ENCODE results near the gene CD164. TPM values are rescaled to one million over a fixed set of nuclear protein-coding genes. Genes with fewer than 3 reads are reported as not detected.
A peak's percentile ranks its signal among the peaks of the same experiment; 100 is the strongest.

CD164 gene
- total RNA-seq, 1 experiment from 2014 or later: 175 TPM

DNA sequence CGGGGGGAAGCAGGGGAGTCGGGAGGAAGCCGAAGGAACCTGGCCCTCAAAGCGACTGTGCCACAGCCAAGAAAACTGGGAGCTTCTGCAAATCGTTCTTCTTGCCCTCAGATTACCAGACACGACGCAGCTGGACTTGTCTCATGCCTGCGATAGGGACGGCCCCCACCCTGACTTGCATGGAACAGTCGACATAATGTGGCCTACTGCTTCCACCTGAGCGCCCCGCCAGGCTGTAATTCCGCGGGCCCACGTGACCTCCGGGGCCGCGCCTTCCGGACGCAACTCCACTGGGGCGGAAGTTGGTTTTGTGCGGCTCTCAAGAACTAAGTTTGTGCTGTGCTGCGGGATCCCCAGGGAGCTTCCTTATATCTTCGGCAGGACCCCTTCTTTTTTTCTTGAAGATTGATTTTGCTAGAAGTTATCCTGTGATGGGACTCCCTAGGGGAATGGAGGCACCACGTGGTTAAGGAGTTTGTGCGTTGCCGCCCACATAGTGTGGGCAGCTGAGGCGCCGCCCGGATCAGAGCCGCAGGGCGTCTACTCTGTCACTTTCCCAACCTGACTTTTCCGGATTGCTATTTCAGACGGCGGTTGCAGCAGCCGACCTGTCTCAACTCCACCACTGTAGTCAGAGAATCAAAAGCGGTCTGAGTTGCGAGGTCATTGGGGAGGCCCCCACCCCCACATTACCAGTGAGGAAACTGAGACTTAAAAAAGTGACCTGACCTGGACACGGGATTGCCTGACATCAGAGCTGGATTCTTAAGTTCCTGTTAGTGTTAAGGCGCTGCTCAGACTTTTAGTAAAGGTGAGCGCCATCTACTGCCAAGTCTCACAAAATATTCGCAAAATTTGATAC, 540 bp upstream of the CD164 start:
- peak overlapping the region; percentile 85 for H3K4me3 ChIP-seq (ENCODE audit: low read length)
- no peaks in the 10 kb centered on the region for H3K9me2 ChIP-seq (replicated peaks; ENCODE audit: insufficient read depth, low read length)

DNA sequence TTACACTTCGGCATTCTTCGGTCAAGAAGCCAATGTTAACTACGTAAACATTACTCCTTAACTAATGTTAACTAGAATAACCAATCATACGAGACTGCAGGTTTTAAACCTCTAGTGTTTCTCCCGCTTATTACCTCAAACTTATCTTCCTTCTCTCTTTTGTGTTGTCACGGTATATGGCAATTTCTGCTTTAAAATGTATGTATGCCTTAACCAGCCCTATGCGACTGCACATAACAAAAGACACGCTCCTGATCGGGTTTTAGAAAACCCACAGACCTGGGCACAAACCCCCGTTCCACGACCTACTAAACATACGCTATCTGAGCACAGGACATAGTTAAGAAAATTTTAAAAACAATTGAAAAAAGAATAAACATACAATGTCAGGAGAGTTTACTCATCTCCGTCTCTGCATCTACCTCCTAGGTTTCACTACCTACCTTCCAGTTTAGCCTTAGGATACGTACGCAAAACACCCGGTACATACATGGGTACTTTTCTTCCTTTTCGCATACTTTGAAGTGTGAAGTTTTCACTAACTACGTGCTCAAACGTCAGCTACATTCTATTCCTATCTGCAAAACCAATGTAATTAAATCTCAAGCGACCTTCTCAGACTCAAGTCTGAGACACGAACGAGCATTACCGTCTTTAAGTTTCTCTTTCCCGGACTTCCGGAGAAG, 1.1 kb downstream of the CD164 start:
- H3K9me3 ChIP-seq (ENCODE audit: low read length): no peaks in the 10 kb centered on the region
- H2AFZ ChIP-seq (ENCODE audit: low read length): no peak overlapping the region; the same call in 1 of the 2 replicates

More for the DNA sequence above, 540 bp upstream of the CD164 start:
- Histone ChIP-seq H3K79me2 (ENCODE audit: low read length) (peaks cover 44% of the 10 kb centered on the region), H3K4me2 (ENCODE audit: low read depth, low read length, poor library complexity, severe bottlenecking) (peak overlapping the region; percentile 81), H3K36me3 (ENCODE audit: insufficient read depth, low read length) (peaks cover 12% of the 10 kb centered on the region; the same call in 1 of the 2 replicates), H3K9ac (ENCODE audit: low read length) (peak overlapping the region; percentile 95), H3K9me3 (ENCODE audit: low read length) (no peaks in the 10 kb centered on the region), H2AFZ (ENCODE audit: low read length) (peak overlapping the region; percentile 78), H3K4me1 (ENCODE audit: low read length) (peaks cover 23% of the 10 kb centered on the region), H3K27ac (ENCODE audit: low read length) (peak overlapping the region; percentile 87), H3K27me3 (ENCODE audit: low read length) (no peaks in the 10 kb centered on the region; the same call in 1 of the 2 replicates), H4K20me1 (ENCODE audit: insufficient read depth, low read depth, low read length) (peaks cover 21% of the 10 kb centered on the region; the same call in 1 of the 2 replicates)
- peak; percentile 97 for DNase-seq

DNA sequence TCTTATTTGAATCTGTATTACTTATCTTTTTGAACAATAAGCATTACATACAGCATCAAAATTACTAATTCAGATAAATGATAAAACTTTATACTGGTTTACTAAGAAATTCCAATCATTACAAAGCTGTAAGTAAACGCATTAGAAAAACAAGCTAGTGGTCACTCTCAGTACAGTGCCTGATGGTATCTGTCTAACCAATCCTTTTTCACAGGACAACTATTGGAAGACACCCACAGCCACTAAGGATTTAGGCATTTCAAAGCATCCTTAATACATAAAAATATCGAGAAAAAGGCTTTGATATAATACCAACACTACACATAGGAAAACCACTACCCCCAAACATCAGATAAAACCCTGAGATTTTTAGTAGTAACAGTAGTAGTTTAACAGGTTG, 2.6 kb downstream of the CD164 start:
- no peaks in the 10 kb centered on the region for H3K9me3 ChIP-seq (ENCODE audit: low read length)
- peaks cover 73% of the 10 kb centered on the region for H3K79me2 ChIP-seq (ENCODE audit: low read length)
- H3K9ac ChIP-seq (ENCODE audit: low read length): peak overlapping the region; percentile 95

More for the DNA sequence above, 1.1 kb downstream of the CD164 start:
- Histone ChIP-seq H3K4me2 (ENCODE audit: low read depth, low read length, poor library complexity, severe bottlenecking) (peak overlapping the region; percentile 81), H3K27me3 (ENCODE audit: low read length) (no peaks in the 10 kb centered on the region; the same call in 1 of the 2 replicates), H3K4me1 (ENCODE audit: low read length) (peaks cover 23% of the 10 kb centered on the region), H3K36me3 (ENCODE audit: insufficient read depth, low read length) (peaks cover 26% of the 10 kb centered on the region; the same call in 1 of the 2 replicates), H3K79me2 (ENCODE audit: low read length) (peaks cover 60% of the 10 kb centered on the region), H3K4me3 (ENCODE audit: low read length) (peak overlapping the region; percentile 85), H4K20me1 (ENCODE audit: insufficient read depth, low read depth, low read length) (peaks cover 21% of the 10 kb centered on the region; the same call in 1 of the 2 replicates), H3K9me2 (replicated peaks; ENCODE audit: insufficient read depth, low read length) (no peaks in the 10 kb centered on the region), H3K27ac (ENCODE audit: low read length) (peak overlapping the region; percentile 87), H3K9ac (ENCODE audit: low read length) (peak overlapping the region; percentile 95)
- peak; percentile 62 for DNase-seq

DNA sequence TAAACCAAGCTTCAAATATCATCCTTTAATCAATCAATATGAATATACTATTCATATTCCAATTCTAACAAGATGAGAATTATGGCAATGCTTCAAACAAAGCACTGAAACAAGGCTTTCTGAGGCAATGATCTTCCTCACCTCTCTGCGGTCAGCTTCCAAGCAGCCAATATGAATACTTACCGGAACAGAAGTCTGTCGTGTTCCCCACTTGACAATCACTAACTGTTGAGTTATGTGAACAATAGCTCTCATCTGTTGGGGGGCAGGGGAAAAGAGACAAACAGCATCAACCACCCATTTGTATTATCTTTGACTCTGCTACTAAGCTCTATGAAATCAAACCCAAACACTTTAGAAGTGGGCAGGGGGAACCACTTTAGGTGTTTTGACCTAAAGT, 4.5 kb downstream of the CD164 start:
- DNase-seq: no peak
- Histone ChIP-seq H3K4me1 (ENCODE audit: low read length) (peaks cover 17% of the 10 kb centered on the region), H3K4me2 (ENCODE audit: low read depth, low read length, poor library complexity, severe bottlenecking) (no peak overlapping the region)

More for the DNA sequence above, 2.6 kb downstream of the CD164 start:
- Histone ChIP-seq H4K20me1 (ENCODE audit: insufficient read depth, low read depth, low read length) (peaks cover 21% of the 10 kb centered on the region; the same call in 1 of the 2 replicates), H3K4me2 (ENCODE audit: low read depth, low read length, poor library complexity, severe bottlenecking) (peak overlapping the region; percentile 81), H3K27me3 (ENCODE audit: low read length) (no peaks in the 10 kb centered on the region), H3K4me3 (ENCODE audit: low read length) (peak overlapping the region; percentile 85), H3K9me2 (replicated peaks; ENCODE audit: insufficient read depth, low read length) (no peaks in the 10 kb centered on the region), H3K36me3 (ENCODE audit: insufficient read depth, low read length) (peaks cover 39% of the 10 kb centered on the region; the same call in 1 of the 2 replicates), H3K4me1 (ENCODE audit: low read length) (peaks cover 23% of the 10 kb centered on the region), H3K27ac (ENCODE audit: low read length) (no peak overlapping the region), H2AFZ (ENCODE audit: low read length) (no peak overlapping the region)
- no peak for DNase-seq

DNA sequence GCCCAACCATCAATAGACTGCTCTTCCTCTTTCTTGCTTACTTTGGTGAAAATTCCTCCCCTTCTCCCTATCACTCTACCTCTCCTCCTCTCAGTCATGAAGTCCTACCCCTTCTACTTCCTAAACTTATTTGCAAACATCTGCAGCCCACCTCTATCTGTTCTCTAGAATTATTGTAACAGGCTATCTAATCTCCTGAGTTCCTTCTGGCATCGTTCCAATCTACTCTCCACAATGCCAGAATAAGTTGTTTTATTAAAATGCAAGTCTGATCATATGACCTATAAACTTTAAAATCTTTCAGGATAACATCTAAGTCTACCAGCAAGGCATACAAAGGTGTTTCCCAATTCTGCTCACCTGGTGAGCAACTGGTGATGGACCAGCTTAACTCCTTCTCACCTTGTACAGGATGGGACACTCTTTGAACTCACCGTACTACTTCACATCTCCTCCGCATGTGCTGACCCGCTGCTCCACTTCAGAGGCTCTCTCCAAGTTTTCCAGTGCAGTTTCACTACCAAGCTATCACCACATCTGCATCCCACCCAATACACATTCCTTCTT, 7.9 kb downstream of the CD164 start:
- no peak overlapping the region for H3K9ac ChIP-seq (ENCODE audit: low read length)
- no peaks in the 10 kb centered on the region for H3K9me2 ChIP-seq (replicated peaks; ENCODE audit: insufficient read depth, low read length)
- no peak overlapping the region for H2AFZ ChIP-seq (ENCODE audit: low read length)
- H3K79me2 ChIP-seq (ENCODE audit: low read length): peaks cover 89% of the 10 kb centered on the region
- H3K4me2 ChIP-seq (ENCODE audit: low read depth, low read length, poor library complexity, severe bottlenecking): no peak overlapping the region
- H3K4me1 ChIP-seq (ENCODE audit: low read length): peaks cover 5% of the 10 kb centered on the region
- H4K20me1 ChIP-seq (ENCODE audit: insufficient read depth, low read depth, low read length): peaks cover 6% of the 10 kb centered on the region; the same call in 1 of the 2 replicates
- no peak for DNase-seq
- no peaks in the 10 kb centered on the region for H3K27me3 ChIP-seq (ENCODE audit: low read length)
- H3K4me3 ChIP-seq (ENCODE audit: low read length): no peak overlapping the region
- no peak overlapping the region for H3K27ac ChIP-seq (ENCODE audit: low read length)
- H3K9me3 ChIP-seq (ENCODE audit: low read length): no peaks in the 10 kb centered on the region
- peaks cover 81% of the 10 kb centered on the region for H3K36me3 ChIP-seq (ENCODE audit: insufficient read depth, low read length)

More for the DNA sequence above, 4.5 kb downstream of the CD164 start:
- Histone ChIP-seq H4K20me1 (ENCODE audit: insufficient read depth, low read depth, low read length) (peaks cover 21% of the 10 kb centered on the region; the same call in 1 of the 2 replicates), H3K9me2 (replicated peaks; ENCODE audit: insufficient read depth, low read length) (no peaks in the 10 kb centered on the region), H3K4me3 (ENCODE audit: low read length) (no peak overlapping the region), H3K79me2 (ENCODE audit: low read length) (peaks cover 91% of the 10 kb centered on the region), H3K9ac (ENCODE audit: low read length) (no peak overlapping the region), H3K9me3 (ENCODE audit: low read length) (no peaks in the 10 kb centered on the region), H3K36me3 (ENCODE audit: insufficient read depth, low read length) (peaks cover 59% of the 10 kb centered on the region), H3K27me3 (ENCODE audit: low read length) (no peaks in the 10 kb centered on the region), H3K27ac (ENCODE audit: low read length) (no peak overlapping the region), H2AFZ (ENCODE audit: low read length) (no peak overlapping the region)

DNA sequence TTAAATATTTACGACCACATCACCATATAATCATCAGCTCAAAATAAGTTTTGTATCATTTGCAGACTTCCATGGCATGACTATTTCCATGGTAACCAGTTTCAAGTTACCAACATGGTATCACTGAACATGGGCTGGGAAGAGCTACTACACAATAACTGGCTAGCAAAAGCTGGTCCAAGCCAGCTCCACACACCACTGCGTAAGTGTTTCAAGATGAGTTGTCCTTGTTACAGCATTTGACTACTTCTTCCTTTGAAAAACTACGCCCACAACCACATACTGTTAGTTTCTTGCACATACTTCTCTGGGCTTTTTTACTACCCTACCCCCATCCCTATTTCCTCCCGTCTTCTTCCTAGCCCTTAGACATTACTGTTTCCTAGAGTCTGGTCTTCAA, 8.5 kb downstream of the CD164 start:
- no peaks in the 10 kb centered on the region for H3K9me2 ChIP-seq (replicated peaks; ENCODE audit: insufficient read depth, low read length)
- no peak overlapping the region for H3K4me3 ChIP-seq (ENCODE audit: low read length)
- peaks cover 83% of the 10 kb centered on the region for H3K36me3 ChIP-seq (ENCODE audit: insufficient read depth, low read length)
- H3K4me1 ChIP-seq (ENCODE audit: low read length): no peaks in the 10 kb centered on the region
- no peak for DNase-seq
- no peak overlapping the region for H2AFZ ChIP-seq (ENCODE audit: low read length)
- H3K9me3 ChIP-seq (ENCODE audit: low read length): no peaks in the 10 kb centered on the region
- no peak overlapping the region for H3K9ac ChIP-seq (ENCODE audit: low read length)
- H3K27me3 ChIP-seq (ENCODE audit: low read length): no peaks in the 10 kb centered on the region
- no peak overlapping the region for H3K27ac ChIP-seq (ENCODE audit: low read length)
- H3K79me2 ChIP-seq (ENCODE audit: low read length): peaks cover 89% of the 10 kb centered on the region
- H4K20me1 ChIP-seq (ENCODE audit: insufficient read depth, low read depth, low read length): no peaks in the 10 kb centered on the region; the same call in 1 of the 2 replicates
- H3K4me2 ChIP-seq (ENCODE audit: low read depth, low read length, poor library complexity, severe bottlenecking): no peak overlapping the region

DNA sequence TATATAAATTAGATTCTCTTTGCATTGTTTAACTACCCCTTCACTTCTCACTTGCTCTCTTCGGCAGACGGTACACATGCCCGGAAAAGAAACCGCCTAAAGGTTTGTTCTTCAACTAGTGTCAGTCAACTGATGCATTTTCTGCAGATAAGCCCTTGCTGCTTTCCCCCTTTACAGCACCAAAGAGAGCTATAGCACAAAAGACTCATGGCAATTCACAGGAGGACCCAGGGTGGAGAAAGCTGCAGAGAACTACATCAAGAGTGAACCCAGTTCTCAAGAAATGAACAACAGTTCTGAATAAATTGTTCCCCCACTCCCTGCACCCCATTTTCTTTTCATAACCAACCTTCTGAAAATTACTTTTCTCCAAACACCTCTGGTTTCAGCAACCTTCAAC, 8.9 kb downstream of the CD164 start:
- Histone ChIP-seq H3K27ac (ENCODE audit: low read length) (no peak overlapping the region), H4K20me1 (ENCODE audit: insufficient read depth, low read depth, low read length) (no peaks in the 10 kb centered on the region; the same call in 1 of the 2 replicates), H3K4me1 (ENCODE audit: low read length) (no peaks in the 10 kb centered on the region), H3K4me3 (ENCODE audit: low read length) (no peak overlapping the region), H3K36me3 (ENCODE audit: insufficient read depth, low read length) (peaks cover 85% of the 10 kb centered on the region), H2AFZ (ENCODE audit: low read length) (no peak overlapping the region), H3K27me3 (ENCODE audit: low read length) (no peaks in the 10 kb centered on the region), H3K9ac (ENCODE audit: low read length) (no peak overlapping the region), H3K9me3 (ENCODE audit: low read length) (no peaks in the 10 kb centered on the region), H3K4me2 (ENCODE audit: low read depth, low read length, poor library complexity, severe bottlenecking) (no peak overlapping the region), H3K79me2 (ENCODE audit: low read length) (peaks cover 89% of the 10 kb centered on the region), H3K9me2 (replicated peaks; ENCODE audit: insufficient read depth, low read length) (no peaks in the 10 kb centered on the region)
- no peak for DNase-seq
